Uterus (tissue), 4 donors: Measurements from ENCODE around the gene PHPT1. TPM values are rescaled to one million over a fixed set of nuclear protein-coding genes. Genes with fewer than 3 reads are reported as not detected.

Experiments
- DNase-seq, 2 donors: peaks; one replicate each; pipeline ENCODE4 v3.0.0-alpha.2; 2019 to 2020
- H3K27ac ChIP-seq, 2 donors: fragments of 200-600 bp; sonication (generic); 1 replicate in 1 of 2; 2 replicates in 1 of 2; pipeline ENCODE4 v1.5.1; 2016 to 2018
- H3K27me3 ChIP-seq, 2 donors: fragments of 200-600 bp; sonication (generic); one replicate each; pipeline ENCODE4 v1.5.1; 2018 to 2019; ENCODE audit warnings: control low read depth in 1 of 2
- H3K36me3 ChIP-seq, 2 donors: fragments of 200-600 bp; sonication (generic); one replicate each; pipeline ENCODE4 v1.5.1; 2019; ENCODE audit warnings: control low read depth in 1 of 2
- H3K4me1 ChIP-seq, 2 donors: fragments of 200-600 bp; sonication (generic); one replicate each; pipeline ENCODE4 v1.5.1; 2018 to 2019; ENCODE audit warnings: control low read depth in 1 of 2
- H3K4me3 ChIP-seq, 2 donors: fragments of 200-600 bp; sonication (generic); 1 replicate in 1 of 2; 2 replicates in 1 of 2; pipeline ENCODE4 v1.5.1; 2018 to 2019; ENCODE audit warnings: mild to moderate bottlenecking in 1 of 2
- H3K9me3 ChIP-seq, 2 donors: fragments of 200-600 bp; sonication (generic); one replicate each; pipeline ENCODE4 v1.5.1; 2019; ENCODE audit warnings: control low read depth in 1 of 2
- POLR2A ChIP-seq, 2 donors: fragments of 450-650 bp; IDR thresholded peaks; one replicate each; pipeline ENCODE4 v1.6.1; 2016; ENCODE audit warnings: antibody characterized with exemption in 2 of 2, mild to moderate bottlenecking in 1 of 2, moderate library complexity in 1 of 2
- intact Hi-C: fragments of 100-400 bp; cut with DNase I; formaldehyde crosslinking; loops from one replicate; pipeline ENCODE4 v1.15.1; 2023; ENCODE audit warnings: low total_unique reads
- total RNA-seq, 4 donors: library from RNA; depleted of rRNA in 3 of 4; stranded (reverse); fragments of >200 nt in 3 of 4; gene quantifications; one replicate each; pipeline versions ENCODE4 v1.1.0 to v1.2.4, GENCODE V29; 2014 to 2023
- TF ChIP-seq, protein P1 (sequence below), 4 experiments: fragments of 200-600 bp in 2 of 4; fragments of 450-650 bp in 2 of 4; sonication (generic) in 2 of 4; IDR thresholded peaks; one replicate each; pipeline ENCODE4 v1.5.1; 2016 to 2019; ENCODE audit warnings: antibody characterized with exemption in 4 of 4, mild to moderate bottlenecking in 2 of 4, moderate library complexity in 1 of 4
- donor health status: DM: yes; HTN: yes; CAD: no.

PHPT1 gene
- total RNA-seq, 4 donors from 2014 or later: 12.4 to 55.5 (median 31.4) TPM

DNA sequence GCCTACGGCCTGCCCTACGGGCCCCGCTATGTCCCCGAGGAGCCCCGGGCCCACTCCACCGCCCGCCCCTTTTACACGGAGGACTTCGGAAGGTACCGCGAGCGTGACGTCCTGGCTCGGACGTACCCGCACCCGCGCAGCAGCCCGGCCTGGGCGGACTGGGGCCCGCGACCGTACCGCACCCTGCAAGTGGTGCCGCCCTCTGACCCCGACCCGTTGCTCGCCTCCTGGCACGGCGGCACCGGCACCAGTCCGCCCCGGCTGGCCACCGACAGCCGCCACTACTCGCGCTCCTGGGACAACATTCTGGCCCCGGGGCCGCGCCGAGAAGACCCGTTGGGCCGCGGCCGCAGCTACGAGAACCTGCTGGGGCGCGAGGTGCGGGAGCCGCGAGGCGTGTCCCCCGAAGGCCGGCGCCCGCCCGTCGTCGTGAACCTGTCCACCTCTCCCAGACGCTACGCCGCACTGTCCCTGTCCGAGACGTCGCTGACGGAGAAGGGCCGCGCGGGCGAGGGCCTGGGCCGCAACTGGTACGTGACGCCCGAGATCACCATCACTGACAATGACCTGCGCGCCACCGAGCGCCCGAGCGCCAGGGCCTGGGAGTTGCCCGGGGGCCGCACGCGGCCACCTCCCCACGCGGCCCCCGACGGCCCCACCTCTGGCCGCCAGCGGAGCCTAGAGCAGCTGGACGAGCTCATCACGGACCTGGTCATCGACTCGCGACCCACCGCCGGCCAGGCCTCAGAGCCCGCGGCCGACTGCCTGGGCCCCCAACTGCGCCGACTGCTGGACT is 3.5 kb upstream of the PHPT1 start:
- H3K4me1 ChIP-seq: peaks cover 5 to 52% of the 10 kb centered on the region in 2 donors
- intact Hi-C loops: no loop called here
- H3K4me3 ChIP-seq: no peak overlapping the region
- H3K36me3 ChIP-seq: no peaks in the 10 kb centered on the region
- DNase-seq: no peak
- H3K9me3 ChIP-seq: no peaks in the 10 kb centered on the region
- H3K27ac ChIP-seq: no peak overlapping the region
- peaks cover 13 to 39% of the 10 kb centered on the region in 2 donors for H3K27me3 ChIP-seq
- TF ChIP-seq, protein P1, sequence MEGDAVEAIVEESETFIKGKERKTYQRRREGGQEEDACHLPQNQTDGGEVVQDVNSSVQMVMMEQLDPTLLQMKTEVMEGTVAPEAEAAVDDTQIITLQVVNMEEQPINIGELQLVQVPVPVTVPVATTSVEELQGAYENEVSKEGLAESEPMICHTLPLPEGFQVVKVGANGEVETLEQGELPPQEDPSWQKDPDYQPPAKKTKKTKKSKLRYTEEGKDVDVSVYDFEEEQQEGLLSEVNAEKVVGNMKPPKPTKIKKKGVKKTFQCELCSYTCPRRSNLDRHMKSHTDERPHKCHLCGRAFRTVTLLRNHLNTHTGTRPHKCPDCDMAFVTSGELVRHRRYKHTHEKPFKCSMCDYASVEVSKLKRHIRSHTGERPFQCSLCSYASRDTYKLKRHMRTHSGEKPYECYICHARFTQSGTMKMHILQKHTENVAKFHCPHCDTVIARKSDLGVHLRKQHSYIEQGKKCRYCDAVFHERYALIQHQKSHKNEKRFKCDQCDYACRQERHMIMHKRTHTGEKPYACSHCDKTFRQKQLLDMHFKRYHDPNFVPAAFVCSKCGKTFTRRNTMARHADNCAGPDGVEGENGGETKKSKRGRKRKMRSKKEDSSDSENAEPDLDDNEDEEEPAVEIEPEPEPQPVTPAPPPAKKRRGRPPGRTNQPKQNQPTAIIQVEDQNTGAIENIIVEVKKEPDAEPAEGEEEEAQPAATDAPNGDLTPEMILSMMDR (IDR thresholded peaks at IDR 0.05): no peak
- TF ChIP-seq POLR2A (IDR thresholded peaks at IDR 0.05): no peak

DNA sequence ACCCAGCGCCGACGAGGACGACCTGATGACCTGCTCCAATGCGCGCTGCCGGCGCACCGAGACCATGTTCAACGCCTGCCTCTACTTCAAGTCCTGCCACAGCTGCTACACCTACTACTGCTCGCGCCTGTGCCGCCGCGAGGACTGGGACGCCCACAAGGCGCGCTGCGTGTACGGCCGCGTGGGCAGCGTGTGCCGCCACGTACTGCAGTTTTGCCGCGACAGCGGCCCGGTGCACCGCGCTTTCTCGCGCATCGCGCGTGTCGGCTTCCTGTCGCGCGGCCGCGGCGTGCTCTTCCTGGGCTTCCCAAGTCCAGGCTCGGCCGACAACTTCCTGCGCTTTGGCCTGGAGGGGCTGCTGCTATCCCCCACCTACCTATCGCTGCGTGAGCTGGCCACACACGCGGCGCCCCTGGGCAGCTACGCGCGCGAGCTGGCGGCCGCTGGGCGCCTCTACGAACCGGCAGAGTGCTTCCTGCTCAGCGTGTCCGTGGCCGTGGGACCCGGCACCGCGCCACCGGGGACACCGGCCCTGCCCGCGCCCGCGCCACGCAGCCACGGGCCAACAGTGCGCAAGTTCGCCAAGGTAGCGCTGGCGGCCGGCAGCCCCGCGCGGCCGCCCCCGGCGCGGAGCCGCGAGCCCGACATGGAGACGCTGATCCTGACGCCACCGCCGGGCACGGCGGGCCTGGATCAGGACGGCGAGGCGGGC is 2.7 kb upstream of the PHPT1 start:
- DNase-seq: no peak

DNA sequence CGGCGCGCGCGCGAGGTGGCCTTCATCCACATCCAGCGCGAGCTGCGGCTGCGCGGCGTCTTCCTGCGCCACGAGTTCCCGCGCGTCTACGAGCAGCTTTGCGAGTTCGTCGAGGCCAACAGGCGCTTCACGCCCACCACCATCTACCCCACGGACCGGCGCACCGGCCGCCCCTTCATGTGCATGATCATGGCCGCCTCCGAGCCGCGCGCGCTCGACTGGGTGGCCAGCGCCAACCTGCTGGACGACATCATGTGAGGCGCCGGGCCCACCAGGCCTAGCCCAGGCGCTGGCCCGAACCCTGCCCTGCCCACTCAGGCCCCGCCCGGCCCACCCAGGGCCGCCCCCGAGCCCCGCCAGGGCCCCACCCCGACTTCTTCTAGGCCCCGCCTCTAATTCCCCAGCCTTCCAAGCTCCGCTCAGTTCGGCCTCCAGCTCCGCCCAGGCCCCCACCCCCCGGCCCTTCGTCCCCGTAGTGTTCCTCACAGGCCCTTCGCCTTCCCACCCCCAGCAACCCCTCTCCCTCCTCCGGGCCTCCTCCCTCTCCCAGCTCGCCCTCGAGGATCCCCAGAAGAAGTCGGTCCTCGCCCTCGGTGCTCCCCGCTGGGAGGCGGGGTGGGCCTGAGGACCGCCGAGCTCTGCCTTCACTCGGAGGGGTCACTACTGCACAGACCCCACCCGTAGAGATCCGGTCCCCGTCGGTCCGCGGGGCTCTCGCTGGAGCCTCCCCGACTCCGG is 2.0 kb upstream of the PHPT1 start:
- Histone ChIP-seq H3K9me3 (no peaks in the 10 kb centered on the region), H3K27me3 (peaks cover 13 to 39% of the 10 kb centered on the region in 2 donors), H3K27ac (no peak overlapping the region), H3K36me3 (no peaks in the 10 kb centered on the region), H3K4me3 (peak overlapping the region; percentile 54 to 85), H3K4me1 (peaks cover 5 to 49% of the 10 kb centered on the region in 2 donors)
- intact Hi-C loops: no loop called here
- no peak for DNase-seq
- TF ChIP-seq, protein P1 (IDR thresholded peaks at IDR 0.05): no peak
- TF ChIP-seq POLR2A (IDR thresholded peaks at IDR 0.05): no peak

More for the DNA sequence above, 2.7 kb upstream of the PHPT1 start:
- Histone ChIP-seq H3K27me3 (peaks cover 13 to 39% of the 10 kb centered on the region in 2 donors), H3K9me3 (no peaks in the 10 kb centered on the region), H3K36me3 (no peaks in the 10 kb centered on the region), H3K27ac (no peak overlapping the region), H3K4me3 (no peak overlapping the region), H3K4me1 (peaks cover 5 to 53% of the 10 kb centered on the region in 2 donors)
- TF ChIP-seq, protein P1 (IDR thresholded peaks at IDR 0.05): no peak
- TF ChIP-seq POLR2A (IDR thresholded peaks at IDR 0.05): no peak
- intact Hi-C loops: no loop called here

DNA sequence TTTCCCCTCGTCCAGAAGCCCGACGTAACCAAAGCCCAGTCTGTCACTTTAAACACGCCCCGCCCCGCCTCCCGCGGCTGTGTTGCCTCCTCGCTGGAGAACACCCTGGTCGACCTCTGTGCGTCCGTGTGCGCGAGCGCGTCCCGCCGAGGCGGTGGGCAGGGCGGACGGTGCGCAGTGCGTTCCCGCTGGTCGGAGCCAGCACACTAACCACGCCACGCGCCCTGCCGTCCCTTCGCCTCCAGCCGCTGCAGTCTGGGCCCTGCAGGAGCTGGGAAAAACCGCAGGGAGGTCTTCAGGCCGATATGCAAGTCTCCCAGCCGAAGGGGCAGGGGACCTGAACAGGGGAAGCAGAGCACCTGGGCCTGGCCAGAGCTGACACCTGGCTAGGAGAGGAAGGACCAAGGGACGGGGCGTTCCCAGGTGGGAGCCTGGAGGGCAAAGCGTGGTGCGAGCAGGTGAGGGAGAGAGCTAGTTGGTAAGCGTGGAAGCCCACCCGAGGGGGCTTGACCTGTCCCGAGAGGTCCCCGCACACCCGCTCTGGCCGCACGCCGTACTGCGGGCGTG is 1.3 kb upstream of the PHPT1 start:
- Histone ChIP-seq H3K27ac (no peak overlapping the region), H3K27me3 (peaks cover 12 to 39% of the 10 kb centered on the region in 2 donors), H3K4me3 (peak overlapping the region; percentile 54 to 85), H3K36me3 (no peaks in the 10 kb centered on the region), H3K9me3 (no peaks in the 10 kb centered on the region), H3K4me1 (peaks cover 5 to 43% of the 10 kb centered on the region in 2 donors)
- TF ChIP-seq, protein P1 (IDR thresholded peaks at IDR 0.05): no peak
- TF ChIP-seq POLR2A (IDR thresholded peaks at IDR 0.05): peak in 1 of 2 donors; percentile 37
- DNase-seq: peak; percentile 63 to 64
- intact Hi-C loops: no loop called here
